HPDE6-E6E7 (cell line): ENCODE results near the gene SETD6.
A peak's percentile ranks its signal among the peaks of the same experiment; 100 is the strongest.

Source experiments
- DNase-seq: peaks from one replicate; pipeline ENCODE4 v3.0.0; 2011; ENCODE audit warnings: missing footprints; ENCODE audit errors: extremely low spot score

SETD6 gene

DNA sequence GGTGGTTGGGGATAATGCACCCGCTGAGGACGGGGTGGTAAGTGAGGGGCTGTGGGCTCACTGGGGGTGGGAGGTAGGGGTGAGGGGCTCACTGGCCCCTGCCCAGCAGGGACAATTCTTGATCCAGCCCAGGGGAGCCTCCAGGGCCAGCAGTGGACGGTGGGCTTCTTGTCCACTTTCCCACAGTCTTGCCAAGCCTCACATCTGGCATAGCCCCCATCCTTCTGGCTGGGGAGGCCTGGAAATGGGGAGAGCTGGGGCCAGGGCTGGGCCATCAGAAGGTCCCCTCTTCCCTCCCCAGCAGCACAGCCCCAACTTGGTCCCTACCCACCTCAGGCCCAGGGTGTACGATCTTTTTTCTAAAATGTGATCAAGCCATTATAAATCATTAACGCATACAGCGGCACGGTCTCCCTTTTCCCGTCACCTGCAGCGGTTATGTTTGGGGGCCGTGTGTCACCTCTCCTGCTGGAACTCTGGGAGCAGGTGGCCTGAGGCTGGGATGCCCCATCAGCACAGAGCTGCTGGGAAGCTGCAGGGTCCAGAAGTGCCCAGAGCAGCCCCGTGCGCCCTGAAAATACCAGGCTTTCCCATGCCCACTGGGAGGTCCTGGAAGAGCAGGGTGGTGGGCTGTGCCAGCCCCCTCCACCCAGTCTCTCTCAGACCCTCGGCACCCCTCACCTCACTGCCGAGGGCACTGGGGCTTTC lies 7.2 kb upstream of the SETD6 start:
- no peak for DNase-seq

DNA sequence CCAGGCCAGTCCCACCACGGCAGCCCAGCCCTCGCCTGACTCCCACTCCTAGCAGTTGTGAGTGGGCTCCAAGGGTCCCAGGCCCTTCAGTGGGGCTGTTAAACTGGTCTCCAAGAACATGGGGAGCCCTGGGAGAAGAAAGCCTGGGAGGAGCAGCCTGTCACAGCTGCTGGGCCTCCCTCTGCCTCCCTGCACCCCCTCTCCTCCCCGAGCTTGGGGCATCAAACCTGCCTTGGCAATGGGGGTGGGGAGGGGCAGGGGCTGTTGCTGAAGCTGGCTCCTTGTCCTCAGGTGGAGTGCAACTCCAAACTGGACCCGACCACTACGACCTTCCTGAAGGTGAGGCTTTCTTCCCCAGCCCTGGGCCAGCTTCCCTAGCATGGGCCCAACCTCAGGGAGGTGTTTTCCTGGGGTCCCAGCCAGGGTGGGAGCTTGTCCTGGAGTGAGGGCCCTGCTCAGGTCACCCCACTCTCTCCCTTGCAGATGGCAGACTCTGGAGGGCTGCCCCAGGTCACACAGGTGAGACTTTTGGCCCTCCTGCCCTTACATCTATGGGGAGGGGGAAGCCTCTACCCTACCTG lies 6.6 kb upstream of the SETD6 start:
- DNase-seq = no peak

DNA sequence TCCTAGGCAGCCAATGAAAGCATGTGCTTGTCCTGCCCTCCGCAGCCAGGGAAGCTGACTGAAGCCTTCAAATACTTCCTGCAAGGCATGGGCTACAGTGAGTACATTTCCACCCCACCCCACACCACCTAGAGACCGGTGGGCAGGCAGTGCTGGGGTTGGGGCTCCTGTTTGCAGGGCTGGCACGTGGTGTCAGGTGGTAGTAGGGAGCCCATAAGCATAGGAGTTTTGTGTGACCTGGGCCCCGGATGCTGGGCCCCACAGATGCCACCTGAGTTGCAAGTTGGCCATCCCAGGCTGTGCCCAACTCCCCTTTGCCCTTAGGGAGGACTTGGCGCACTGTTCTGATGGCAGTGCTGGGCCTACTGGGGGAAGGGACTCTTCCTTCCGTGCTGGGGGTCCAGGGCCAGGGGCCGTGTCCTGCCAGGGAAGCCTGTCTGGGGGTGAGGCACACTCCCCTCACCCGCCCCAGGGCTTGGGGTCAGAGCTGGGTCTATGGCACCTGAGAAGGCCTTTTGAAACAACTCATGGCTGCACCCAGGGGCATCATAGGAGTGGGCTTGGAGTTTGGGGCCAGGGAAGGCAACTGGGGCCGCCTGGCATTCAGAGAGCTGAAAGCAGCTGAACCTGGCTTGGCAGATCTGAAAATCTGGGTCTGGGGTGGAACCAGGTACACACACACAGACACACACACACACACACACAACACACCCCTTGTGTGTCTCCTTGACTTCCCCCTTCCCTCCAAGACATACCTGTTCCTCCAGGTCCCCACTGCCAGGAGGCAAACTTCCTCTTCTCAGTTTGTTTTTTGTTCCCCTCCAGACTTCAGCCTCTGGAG lies 5.8 kb upstream of the SETD6 start:
- DNase-seq = no peak

DNA sequence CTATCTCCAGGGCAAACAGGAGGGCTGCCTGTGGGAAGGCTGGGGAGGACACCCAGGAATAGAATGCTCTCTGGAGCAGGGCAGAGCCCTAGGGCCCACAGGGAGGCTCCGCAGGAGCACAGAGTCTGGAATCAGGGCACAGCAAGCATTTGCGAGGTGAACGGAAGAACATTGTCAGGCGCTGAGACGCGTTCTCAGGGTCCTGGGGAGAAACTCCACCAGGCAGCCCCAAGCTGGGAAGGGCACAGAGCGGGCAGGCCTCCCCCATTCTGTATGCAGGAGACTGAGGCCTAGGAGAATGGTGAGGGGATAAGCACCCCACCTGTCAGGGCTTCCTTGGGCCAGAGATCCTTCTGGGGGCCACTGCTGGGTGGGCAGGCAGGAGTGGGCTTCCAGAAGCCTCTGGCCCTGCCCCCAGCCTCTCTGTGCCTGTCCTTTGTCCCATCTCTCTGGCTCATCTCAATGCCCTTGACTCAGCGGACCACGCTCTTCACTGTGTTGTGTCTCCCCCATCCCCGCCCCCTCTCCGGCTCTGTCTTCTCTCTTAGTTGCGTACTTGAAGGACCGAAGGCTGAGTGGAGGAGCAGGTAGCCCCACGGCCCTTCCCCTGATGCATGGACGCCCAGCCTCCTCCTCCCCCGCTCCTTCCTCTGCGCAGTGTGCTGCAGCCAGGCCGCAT lies 5.1 kb upstream of the SETD6 start:
- no peak for DNase-seq

- no peak for DNase-seq
Observed at GRCh38 chr16:58510776-58511628, 4.3 kb upstream of the SETD6 start.

- DNase-seq = peak; percentile 60
Observed at GRCh38 chr16:58511933-58512815, 3.1 kb upstream of the SETD6 start.

GRCh38 chr16:58513874-58514273 lies 1.4 kb upstream of the SETD6 start:
- DNase-seq = no peak

DNA sequence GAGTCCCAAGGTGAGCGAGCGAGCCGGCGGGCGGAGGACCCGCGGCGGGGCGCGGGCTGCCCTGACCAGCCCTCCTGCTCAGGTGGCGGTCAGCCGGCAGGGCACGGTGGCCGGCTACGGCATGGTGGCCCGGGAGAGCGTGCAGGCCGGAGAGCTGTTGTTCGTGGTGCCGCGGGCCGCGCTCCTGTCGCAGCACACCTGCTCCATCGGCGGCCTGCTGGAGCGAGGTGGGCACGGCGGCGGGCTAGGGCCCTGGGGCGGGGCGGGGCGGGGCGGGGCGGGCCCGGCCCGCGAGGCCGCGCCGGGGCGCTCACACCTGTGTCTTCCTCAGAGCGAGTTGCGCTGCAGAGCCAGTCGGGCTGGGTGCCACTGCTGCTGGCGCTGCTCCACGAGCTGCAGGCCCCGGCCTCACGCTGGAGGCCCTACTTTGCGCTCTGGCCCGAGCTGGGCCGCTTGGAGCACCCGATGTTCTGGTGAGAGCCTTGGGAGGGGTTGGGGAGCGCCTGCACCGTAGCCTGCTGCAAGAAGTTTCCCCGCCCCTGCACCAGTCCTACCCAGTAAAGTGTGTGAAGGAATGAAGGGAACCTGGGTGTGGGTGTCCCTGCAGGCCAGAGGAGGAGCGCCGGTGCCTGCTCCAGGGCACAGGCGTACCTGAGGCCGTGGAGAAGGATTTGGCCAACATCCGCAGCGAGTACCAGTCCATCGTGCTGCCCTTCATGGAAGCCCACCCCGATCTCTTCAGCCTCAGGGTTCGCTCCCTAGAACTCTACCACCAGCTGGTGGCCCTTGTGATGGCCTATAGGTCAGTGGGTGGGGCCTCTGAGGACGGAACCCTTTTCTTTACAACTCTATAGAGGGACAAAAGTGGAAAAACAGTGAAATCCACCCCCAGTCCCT lies 802 bp downstream of the SETD6 start:
- DNase-seq = peak; percentile 71

DNA sequence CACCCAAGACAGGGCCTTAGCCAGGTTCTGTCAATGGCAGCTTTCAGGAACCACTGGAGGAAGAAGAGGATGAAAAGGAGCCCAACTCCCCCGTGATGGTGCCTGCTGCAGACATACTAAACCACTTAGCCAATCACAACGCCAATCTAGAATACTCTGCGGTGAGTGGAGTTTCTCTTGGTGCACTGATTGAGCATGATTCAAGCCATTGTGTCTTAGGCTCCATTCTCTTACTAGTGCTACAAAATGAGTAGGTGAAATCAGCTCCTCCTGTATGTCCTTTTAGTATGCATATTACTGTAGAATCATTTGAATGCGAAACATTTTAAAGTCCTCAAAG lies 1.4 kb downstream of the SETD6 start:
- no peak for DNase-seq

DNA sequence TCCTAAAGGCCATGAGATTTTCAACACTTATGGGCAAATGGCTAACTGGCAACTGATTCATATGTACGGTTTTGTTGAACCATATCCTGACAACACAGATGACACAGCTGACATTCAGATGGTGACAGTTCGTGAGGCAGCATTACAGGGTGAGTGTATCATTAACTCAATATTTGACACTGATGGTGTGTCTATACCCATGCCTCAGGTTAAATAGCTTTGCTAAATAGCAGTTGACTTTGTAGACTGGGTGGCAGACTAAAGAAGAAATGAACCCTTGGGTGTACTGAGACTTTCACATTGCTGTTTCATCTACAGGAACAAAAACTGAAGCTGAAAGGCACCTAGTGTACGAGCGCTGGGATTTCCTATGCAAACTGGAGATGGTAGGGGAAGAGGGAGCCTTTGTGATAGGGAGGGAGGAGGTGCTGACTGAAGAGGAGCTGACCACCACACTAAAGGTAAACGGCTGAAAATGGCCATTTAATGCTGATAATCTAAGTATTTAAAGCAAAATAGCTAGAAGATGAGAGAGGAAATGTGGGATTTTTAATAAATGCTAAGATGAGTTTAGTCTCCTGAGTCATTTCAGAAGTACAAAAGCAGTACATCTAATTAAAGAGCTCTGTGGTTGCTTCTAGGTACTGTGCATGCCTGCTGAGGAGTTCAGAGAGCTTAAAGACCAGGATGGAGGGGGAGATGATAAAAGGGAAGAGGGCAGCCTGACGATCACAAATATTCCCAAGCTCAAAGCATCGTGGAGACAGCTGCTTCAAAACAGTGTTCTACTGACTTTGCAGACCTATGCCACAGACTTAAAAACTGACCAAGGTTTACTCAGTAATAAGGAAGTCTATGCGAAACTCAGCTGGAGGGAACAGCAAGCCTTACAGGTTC lies 3.0 kb downstream of the SETD6 start:
- DNase-seq = no peak

DNA sequence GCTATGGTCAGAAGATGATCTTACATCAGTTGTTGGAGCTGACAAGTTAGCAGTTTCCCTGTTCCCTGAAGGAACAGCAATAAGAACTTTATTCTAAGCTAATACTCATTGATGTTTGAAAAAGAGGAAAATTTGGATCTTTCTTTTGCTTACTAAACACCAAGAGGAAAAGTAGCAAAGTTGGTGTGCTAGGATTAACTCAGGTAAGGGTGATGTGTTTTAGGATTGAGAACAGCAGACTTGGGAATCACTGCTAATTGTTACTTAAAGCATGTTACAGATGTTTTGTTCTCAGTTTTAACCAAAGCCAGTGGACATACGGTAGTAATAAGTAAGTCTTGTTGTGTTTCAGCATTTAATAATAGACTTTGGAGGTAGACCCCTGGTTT lies 3.7 kb downstream of the SETD6 start:
- no peak for DNase-seq

- no peak for DNase-seq
Observed at GRCh38 chr16:58519707-58520106, 4.4 kb downstream of the SETD6 start.

DNA sequence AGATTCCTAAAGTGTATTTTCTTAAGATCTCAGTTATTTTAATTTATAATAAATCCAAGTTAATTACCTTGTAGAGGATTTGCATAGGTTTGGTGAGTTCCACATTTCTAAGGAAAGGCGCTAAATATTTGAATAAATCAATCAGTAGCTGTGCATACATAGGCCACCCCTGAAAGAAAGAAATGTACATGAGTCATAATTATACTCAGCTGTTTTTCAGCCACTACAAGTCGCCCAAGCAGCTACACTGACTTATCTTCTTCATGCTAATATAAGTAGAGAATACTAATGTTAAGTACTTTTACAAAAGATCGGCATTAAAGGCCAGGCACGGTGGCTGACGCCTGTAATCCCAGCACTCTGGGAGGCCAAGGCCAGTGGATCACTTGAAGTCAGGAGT lies 14.9 kb downstream of the SETD6 start:
- no peak for DNase-seq

GRCh38 chr16:58532414-58532813 lies 17.1 kb downstream of the SETD6 start:
- no peak for DNase-seq

DNA sequence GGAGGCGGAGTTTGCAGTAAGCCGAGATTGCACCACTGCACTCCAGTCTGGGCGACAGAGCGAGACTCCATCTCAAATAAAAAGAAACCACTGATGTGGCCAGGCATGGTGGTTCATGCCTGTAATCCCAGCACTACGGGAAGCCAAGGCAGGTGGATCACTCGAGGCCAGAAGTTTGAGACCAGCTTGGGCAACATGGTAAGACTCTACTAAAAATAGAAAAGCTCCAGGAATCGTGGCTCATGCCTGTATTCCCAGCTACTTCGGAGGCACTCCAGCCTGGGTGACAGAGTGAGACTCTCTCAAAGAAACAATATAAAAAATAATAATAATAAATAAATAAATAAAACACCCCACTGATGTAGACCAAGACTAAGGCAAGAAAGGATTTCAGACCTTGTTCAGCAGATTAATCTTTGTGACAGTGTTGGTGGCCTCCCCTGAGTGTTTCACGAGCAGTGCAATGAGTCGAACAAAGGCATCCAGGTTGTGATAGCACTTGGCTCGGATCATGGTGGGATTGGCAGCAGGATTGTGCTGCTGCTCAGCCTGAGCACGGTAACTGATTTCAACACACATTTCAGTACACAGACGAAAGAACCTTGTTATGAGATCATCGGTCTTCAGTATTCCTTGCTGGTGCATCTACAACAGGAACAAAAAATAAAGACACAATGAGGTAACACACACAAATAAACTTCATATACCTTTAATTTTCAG lies 18.6 kb downstream of the SETD6 start:
- DNase-seq = no peak

- DNase-seq = no peak
Observed at GRCh38 chr16:58535100-58535499, 19.8 kb downstream of the SETD6 start.

- no peak for DNase-seq
Observed at GRCh38 chr16:58536278-58536677, 21.0 kb downstream of the SETD6 start.
